ENCODE measurements around the gene PHF21B.

Gene PHF21B

DNA sequence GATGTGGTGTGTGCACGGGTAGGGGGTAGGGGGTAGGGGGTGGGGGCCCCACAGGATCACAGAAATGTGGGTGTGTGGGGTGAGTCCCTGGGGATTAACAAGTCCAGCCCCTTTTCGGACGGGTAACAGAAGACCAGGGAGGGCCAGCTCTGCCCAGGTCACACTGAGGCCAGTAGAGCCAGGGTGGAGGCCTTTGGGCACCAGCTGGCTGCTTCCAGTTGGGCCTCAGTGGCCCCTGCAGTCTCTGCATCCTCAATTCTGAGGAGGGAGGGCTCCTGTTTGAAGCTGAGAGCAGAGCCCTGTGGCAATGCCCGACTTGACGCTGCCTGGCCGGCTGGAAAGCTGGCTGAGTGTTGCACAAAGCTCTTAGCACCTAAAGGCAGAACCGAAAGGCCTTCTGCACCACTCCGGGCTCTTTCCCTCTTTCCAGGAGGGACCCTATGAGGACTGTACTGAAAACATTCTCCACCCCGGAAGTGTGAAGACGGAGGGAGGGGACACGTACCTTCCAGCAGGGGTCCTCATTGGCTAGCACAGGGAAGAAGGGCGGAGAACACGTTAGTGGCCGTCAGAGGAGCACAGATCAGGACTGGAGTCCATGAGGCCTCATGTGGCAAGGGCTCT is 120.4 kb downstream of the PHF21B start:
- DNase-seq = no peak

DNA sequence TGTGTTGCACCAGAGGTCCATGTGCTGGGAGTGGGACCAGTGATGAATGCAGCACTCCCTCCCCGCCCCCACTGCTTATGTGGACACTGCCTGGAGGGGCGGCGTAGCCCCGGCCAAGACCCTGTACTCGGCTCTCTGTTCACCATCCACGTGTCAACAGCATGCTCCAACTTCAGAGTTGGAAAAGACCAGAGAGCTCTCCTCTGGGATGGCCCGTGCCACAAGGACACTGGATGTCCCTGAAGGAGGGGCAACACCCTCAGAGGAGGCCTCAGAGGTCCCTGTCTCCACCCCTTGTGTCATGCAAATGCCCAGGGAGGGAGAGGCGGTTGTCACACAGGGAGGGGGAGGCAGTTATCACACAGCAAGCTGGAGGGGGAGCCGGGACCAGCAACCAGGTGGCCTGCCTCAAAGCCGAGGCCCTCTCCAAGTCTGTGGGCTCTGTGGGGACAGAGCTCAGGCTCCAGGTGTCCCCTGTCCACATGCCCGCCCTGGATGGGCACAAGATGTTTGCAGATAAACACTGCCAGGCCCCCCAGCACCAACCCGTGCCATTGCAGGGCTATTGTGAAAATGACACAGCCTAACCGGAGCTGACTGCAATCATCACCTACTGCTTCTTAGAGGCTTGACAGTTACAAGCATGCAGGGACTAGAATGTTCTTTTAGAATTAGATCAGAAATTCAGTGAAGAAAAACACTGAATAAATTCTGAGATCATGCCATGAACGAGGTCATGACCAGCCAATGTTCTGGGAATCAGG is 121.1 kb downstream of the PHF21B start:
- DNase-seq = no peak

DNA sequence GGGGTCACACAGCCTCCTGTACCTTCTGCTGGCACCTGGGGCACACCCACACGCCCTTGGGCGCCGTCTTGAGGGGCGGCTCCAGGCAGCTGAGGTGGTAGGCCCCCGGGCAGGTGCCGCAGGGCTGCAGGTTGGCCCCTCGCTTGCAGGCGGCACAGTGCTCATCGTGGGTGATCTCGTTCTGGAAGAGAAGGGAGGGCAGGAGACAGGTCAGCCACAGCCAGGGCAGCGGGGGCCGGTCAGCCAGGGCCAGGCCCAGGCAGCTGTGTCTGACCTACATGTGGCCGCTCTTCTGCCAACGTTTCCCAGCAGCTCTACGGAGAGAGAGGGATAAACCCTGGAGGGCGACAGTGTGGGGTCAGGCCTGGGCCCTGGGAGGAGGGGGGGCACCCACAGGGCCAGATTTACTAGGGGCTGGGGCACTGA is 121.9 kb downstream of the PHF21B start:
- no peak for DNase-seq

DNA sequence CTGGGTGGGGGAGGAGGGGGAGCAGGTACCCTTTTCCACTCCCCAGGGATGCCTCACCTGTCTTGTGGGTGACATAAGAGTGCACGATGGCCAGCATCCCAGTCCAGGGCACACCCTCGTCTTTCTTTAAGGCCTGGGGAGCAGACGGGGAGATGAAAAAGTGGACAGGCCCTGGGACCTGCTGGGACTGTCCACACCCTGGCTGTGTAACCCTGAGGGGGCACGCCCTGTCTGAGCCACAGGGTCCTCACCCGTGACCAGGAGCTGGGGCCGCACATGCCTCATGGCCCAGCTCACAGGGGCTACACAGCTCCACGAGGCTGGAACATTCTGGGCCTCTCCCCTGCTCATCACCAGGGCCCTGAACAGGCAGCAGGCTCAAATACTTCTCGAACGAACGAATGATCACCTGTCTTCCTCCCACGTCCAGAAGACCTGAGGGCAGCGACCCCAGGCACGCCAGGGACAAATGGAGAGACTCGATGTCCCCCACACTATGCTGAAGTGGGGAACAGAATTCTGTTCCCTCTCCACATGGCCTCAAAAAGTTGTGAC is 123.9 kb downstream of the PHF21B start:
- DNase-seq = no peak

DNA sequence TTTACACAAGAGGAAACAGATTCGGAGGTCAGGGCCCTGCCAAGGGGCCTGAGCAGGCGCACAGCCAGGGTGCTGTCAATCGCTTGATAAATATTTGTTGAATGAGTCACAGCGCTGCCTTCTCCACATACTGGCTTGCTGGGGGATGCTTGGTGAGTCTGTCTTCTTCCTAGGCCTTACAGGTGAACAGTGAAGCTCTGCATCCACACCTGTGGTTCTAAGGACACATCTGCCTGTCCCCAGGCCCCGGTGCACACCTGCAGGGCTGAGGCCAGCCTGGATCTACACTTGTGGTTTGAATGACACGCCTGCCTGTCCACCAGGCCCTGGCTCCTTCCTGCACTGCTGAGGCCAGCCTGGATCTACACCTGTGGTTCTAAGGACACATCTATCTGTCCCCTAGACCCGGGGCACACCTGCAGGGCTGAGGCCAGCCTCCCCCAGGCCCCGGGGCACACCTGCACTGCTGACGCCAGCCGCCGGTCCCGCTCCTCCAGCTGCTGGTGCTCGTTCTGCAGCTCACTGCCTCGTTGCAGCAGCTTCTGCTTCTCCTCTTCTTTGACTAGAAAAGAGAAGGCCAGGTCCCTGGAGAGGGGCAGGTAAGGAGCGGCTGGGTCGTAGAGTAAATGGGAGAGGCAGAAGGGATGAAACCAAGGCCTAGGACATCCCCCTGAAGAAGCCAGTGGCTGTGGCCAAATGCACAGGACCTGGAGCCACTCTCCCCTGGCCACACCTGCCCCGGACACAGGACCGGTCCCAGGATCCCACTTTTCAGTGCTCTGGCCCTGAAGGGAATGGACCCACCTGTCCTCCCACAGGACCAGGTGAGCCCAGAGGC is 124.6 kb downstream of the PHF21B start:
- DNase-seq = no peak

DNA sequence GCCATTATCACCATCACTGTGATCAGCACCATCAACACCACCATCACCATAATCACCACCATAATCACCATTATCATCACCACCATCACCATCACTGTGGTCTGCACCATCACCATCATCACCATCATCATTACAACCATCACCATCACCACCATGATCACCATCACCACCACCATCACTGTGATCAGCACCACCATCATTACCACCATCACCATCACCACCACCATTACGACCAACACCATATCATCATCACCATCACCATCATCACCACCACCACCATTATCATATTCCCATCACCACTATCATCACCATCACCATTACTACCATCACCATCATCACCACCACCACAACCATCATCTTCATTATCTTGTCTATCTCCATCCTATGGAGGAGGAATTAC is 125.2 kb downstream of the PHF21B start:
- no peak for DNase-seq

DNA sequence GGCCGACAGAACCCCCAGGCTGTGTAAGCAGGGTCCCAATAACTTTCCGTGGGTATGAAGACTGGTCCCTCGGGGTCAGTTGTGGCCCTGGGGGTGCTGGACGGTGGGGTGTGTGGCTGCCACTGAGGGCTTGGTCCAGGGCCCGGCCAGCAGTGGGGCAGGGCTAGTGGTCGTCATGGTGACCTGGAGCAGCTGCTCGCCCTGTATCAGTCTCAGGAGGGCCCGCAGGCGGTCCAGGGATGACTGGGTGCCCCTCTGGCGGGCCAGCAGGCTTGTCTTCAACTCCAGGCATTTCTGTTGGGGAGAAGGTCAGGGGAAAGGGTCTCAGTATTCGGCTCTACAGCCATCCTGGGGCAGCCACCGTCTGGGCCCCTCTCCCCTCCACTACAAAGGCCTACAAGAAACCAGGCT is 126.8 kb downstream of the PHF21B start:
- DNase-seq = no peak

DNA sequence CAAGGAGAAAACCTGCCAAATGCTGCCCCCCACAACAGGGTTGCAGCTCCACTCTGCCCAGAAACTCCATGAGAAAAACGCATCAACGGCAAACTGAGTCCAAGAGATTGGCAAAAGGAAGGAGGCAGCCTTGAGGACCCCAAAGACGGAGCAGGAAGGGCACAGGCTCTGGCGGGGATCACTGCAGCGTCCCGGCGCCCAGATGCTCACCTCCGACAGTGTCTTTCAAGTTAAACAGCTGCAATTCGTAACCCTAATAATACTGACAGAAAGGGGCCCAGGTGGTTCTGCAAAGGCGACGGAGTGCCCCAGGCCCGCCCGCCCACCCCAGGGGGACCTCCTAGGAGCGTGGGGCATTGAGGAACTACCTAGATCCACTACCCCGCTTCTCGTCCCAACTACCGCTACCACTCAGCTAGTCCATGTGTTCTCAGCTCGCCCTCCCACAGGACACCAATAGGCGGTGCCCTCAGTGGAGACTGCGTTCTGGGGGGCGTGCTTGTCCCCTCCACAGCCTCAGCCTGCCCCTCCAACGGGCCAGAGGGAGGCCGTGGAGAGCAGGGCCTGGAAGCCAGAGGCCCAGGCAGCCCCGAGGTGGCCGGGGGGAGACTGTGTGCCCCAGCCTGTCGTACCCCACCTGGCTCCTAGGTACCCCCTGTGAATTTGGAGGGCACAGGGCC is 127.4 kb downstream of the PHF21B start:
- DNase-seq = no peak

DNA sequence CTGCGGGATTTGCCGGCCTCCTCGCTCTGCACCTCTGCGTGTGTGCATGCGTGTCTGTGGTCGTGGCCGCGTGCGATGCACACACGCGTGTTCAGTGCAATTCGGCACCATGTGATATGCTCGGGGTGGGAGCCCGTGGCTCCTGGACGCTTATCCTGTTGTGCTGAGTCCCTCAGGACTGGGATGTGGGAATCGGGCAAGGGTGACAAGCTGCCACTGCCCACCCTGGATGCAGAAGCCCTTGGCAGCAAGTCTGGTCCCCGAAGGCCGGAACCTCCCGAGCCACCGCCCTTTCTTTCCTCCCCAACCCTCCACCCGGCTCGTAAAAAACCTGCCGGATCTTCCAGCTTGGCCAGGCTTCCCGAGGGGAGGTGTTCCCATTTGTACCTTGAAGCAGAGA is 128.2 kb downstream of the PHF21B start:
- DNase-seq = no peak

DNA sequence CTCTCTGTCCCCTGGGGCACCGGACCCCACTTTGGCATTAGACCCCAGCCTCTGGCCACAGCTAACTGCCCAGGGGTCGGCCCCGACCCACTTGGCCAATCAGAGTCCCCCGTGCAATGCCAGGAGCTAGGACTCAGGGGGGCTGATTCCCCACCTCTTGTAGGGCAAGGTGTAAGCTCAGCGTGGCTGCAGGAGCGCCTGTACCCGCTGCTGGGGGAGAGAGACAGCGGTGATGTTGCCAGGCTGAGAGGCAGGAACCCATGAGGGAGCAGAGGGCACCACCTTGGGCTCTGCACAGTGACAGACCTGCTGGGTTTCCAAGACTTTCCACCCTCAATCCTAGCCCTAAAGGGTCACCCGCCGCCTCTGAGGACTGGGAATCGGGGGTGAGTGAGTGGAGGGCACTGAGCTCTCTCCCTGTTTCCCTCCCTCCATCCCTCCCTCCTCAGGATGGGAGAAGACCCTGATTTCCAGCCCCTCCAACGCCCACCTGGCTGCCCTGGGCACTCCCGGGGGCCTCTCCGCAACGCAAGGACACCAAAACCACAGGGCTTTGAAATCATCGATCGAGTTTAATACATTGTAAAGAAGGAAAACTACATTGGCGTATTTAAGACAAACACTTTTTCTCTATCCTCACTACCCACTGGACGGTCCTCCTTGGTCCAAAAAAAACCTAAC is 129.1 kb downstream of the PHF21B start:
- DNase-seq = no peak

DNA sequence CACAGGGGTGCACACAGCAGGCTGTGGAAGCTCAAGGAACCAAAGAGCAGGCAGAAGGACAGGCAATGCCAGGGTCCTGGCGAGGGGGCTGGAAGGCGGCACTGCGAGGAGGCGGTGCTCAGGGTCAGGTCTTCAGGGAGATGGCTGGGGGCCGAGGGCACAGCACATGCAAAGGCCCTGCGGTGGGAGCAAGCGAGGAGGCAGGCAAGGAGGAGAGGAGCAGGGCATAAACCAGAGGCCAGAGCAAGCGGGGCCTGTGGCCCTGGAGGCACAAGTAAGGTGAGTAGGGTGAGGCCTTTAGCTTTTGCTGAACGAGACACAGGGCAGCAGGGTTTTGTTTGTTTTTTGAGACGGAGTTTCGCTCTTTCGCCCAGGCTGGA is 130.5 kb downstream of the PHF21B start:
- no peak for DNase-seq

DNA sequence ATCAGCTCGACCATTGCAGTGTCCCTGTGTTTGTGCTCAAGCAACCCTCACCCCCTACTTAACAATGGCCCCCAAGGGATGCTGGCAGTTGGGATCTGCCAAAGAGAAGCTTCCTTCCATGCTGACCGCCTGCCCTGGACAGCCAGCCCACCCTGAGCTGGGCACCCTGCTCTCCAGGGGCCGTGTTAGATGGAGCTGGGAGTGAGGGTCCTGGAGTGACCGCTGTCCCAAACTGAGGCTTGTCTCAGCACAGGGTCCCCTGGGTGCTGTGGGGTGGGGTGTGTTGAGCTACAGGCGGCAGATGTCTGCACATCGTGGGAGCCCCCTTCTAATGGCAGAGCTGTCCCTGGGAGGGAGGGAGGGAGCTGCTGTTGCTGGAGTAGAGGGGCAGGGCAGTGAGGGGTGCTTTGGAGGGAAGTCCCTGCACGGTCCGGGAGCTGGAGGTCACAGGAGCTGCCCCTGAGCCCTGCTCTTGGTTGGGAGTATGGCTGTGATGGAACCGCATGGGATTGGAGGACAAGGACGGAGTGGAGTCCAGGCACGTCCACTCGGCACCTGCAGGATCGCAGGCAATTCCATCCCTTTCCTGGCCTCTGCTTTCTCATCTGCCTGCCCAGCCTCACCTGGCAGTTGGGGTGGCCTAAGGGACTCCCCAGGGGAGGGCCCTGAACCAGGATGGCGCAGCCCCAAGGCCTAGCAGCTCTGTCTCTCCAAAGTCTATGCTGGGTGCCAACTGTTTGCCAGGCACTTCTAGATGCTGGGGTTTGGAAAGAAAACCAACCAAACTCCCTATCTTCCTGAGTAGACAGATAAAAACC is 131.1 kb downstream of the PHF21B start:
- no peak for DNase-seq

DNA sequence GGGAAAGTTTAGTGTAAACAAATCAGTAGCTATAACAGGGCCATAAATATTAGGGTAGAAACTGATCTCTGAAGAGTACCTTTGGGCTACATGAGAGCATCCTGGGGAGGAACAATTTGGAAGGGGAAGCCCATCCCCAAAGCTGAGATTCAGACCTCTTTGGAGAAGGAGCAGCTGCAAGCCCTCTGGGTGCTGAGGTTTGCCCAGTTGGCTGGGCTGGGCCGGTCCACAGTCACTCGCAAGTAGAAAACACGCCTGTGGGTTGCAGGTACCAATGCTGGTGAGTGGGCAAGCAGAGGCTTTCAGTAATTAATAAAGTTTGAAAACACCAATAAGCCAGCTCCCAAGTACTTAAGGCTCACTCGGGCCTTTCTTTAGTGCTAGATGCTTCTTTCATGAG is 132.9 kb downstream of the PHF21B start:
- DNase-seq = no peak

DNA sequence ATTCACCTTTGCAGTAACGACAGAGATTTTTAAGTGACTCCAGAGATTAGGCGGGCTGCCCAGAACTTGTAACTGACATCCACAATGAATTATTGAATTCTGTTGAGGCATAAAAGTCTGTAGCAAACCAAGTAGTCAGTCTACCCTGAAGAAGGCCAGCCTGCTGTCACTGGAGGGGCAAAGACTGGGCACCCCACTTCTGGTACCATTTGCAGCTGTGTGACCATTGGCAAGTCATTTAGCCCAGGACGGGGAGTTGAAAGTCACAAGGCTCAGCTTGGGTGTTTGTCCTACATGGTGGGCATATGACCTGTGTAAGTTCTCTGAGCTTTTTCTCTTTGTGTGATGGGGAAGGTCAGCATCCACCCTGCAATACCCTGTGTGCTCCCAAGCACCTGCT is 138.0 kb downstream of the PHF21B start:
- DNase-seq = no peak

DNA sequence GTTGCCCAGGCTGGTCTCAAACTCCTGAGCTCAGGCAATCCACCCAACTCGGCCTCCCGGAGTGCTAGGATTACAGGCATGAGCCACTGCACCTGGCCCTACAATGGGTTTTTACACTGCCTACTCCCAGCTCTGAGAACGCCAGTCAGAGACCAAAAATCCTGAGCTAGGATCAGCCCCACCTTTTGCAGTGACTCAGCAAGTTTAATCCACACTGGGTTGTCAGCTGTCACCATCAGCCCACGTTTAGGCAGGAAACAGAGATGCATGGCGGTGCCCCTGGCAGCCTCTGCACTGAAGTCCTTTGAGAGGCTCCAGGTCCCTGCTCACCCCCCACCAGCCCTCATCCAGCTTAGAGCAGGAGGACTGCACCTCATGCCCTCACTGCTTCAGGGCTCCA is 139.8 kb downstream of the PHF21B start:
- DNase-seq = no peak

DNA sequence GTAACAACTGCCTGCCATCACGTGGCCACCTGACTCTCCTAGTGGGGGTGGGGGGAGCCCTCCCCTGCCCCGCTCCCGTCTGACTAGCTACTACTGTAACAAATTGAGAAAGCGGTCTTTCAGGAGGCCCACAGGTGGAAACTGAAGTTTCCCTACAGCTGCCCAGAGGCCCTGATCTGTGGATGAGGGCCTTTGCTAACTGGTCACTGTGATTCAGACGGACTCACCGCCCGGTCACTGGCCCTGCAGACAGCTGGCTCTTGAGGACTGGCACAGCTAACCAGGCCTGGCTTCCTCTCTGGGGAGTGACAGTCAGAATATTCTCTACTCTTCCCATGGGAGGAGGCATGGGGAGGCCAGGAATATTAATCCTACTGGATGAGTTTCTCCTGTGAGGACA is 140.6 kb downstream of the PHF21B start:
- no peak for DNase-seq

DNA sequence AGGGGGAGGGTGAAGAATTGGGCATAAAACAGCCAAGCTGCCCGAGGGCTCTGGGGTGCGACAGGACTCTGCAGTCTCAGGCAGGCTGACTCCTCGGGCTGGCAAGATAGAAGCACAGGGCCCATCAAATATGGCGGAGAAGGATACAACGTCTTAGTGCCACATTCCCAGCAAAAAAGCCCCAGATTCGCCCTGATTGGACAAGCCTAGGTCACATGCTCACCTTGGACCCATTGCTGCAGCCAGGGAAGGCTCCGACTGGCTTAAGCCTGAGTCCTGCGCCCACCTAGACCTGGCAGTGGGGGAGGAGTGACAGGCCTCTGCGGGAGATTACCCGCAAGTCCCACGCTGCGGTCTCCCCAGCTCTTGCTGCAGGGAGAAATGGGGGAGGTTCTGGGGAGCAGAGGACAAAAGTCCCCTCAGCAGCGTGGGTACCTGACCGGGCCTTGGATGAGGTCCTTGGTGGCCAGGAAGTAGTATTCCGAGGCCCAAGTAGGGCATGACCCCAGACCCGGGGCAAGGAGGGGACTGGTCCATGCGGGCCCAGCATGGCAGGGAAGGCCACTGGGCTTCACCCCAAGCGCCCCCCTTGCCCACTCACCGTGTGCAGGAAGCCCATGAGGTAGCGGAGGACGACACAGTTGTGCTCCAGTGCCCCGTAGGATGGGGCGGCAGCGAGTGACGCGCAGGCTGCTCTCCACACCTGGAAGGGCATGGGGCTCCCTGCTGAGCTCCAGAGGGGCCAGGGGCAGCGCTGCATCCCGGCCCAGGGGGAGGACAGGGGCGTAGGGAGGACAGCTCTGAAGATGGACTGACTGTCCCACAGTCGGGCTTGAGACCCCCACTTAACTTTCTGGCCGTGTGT is 144.4 kb downstream of the PHF21B start:
- DNase-seq = no peak

DNA sequence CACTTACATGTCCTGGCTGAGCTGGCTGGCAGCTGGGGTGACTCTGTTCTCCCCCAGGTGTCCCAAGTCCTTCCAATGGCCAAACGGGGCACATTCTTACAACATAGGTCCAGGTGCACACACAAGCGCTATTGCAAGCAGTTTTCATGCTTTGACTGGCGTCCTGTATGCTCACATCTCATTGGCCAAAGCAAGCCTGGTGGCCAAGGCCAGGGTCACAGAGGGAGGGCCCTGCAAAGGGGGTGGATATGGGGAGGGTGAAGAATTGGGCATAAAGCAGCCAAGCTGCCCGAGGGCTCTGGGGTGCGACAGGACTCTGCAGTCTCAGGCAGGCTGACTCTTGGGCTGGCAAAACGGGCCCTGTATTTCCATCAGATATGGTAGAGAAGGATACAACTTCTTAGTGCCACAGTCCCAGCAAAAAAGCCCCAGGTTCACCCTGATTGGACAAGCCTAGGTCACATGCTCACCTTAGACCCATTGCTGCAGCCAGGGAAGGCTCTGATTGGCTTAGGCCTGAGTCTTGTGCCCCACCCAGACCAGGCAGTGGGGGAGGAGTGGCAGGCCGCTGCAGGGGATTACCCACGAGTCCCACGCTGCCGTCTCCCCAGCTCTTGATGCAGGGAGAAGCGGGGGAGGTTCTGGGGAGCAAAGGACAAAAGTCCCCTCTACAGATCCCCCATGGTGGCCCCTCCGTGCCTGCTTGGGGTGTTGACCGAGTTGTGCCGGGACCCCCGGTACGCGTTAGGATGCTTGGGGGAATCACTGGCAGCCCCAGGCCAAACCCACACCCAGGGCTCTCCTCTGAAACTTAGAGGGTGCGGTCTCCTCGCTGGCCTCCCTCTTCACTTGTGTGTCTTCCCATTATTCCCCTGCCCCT is 146.6 kb downstream of the PHF21B start:
- no peak for DNase-seq

DNA sequence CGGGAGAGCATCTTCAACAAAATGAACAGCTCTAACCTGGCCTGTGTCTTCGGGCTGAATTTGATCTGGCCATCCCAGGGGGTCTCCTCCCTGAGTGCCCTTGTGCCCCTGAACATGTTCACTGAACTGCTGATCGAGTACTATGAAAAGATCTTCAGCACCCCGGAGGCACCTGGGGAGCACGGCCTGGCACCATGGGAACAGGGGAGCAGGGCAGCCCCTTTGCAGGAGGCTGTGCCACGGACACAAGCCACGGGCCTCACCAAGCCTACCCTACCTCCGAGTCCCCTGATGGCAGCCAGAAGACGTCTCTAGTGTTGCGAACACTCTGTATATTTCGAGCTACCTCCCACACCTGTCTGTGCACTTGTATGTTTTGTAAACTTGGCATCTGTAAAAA is 147.5 kb downstream of the PHF21B start:
- DNase-seq = no peak
